ENCODE data around the gene FLRT2.

FLRT2 gene

GRCh38 chr14:85601690-85602089 is 71.7 kb downstream of the FLRT2 start:
- DNase-seq: no peak

- no peak for DNase-seq
Measured at GRCh38 chr14:85602345-85602744, 72.4 kb downstream of the FLRT2 start.

- DNase-seq: no peak
Measured at GRCh38 chr14:85604021-85604420, 74.1 kb downstream of the FLRT2 start.

GRCh38 chr14:85604714-85605113 is 74.8 kb downstream of the FLRT2 start:
- no peak for DNase-seq

- no peak for DNase-seq
Measured at GRCh38 chr14:85607651-85608081, 77.7 kb downstream of the FLRT2 start.

- no peak for DNase-seq
Measured at GRCh38 chr14:85613496-85613895, 83.6 kb downstream of the FLRT2 start.

GRCh38 chr14:85616386-85616885 is 86.5 kb downstream of the FLRT2 start:
- DNase-seq: no peak

- DNase-seq: no peak
Measured at GRCh38 chr14:85616886-85617285, 86.9 kb downstream of the FLRT2 start.

- no peak for DNase-seq
Measured at GRCh38 chr14:85617791-85618190, 87.8 kb downstream of the FLRT2 start.

- DNase-seq: no peak
Measured at GRCh38 chr14:85618390-85618789, 88.4 kb downstream of the FLRT2 start.

GRCh38 chr14:85618978-85619377 is 89.0 kb downstream of the FLRT2 start:
- DNase-seq: no peak

GRCh38 chr14:85619851-85620250 is 89.9 kb downstream of the FLRT2 start:
- DNase-seq: no peak

GRCh38 chr14:85620947-85621346 is 91.0 kb downstream of the FLRT2 start:
- DNase-seq: no peak

GRCh38 chr14:85622106-85622505 is 92.2 kb downstream of the FLRT2 start:
- DNase-seq: no peak

GRCh38 chr14:85622986-85623685 is 93.2 kb downstream of the FLRT2 start:
- DNase-seq: no peak

GRCh38 chr14:85625925-85626585 is 96.1 kb downstream of the FLRT2 start:
- DNase-seq: no peak

- no peak for DNase-seq
Measured at GRCh38 chr14:85634205-85634604, 104.3 kb downstream of the FLRT2 start.

GRCh38 chr14:85644211-85644610 is 114.3 kb downstream of the FLRT2 start:
- no peak for DNase-seq

GRCh38 chr14:85653029-85653428 is 123.1 kb downstream of the FLRT2 start:
- no peak for DNase-seq

GRCh38 chr14:85660243-85660922 is 130.4 kb downstream of the FLRT2 start:
- no peak for DNase-seq

- DNase-seq: no peak
Measured at GRCh38 chr14:85662096-85662495, 132.2 kb downstream of the FLRT2 start.

GRCh38 chr14:85663256-85663655 is 133.3 kb downstream of the FLRT2 start:
- DNase-seq: no peak

GRCh38 chr14:85663667-85664066 is 133.7 kb downstream of the FLRT2 start:
- no peak for DNase-seq

GRCh38 chr14:85675957-85676356 is 146.0 kb downstream of the FLRT2 start:
- DNase-seq: no peak

All from stimulated activated CD8-positive, alpha-beta memory T cell treated with anti-CD3 and anti-CD28 coated beads, Interleukin-4, amount 100 ng/mL, for 48 hours (primary cell).